Nephron progenitor cell (in vitro differentiated cells): Measurements from ENCODE around the gene CYB5D1.

ENCODE experiments used
- DNase-seq: peaks from one replicate; pipeline ENCODE4 v3.0.0; 2021
- H3K27ac Mint-ChIP-seq: 2 replicates; pipeline ENCODE4 v1.8.0; 2021; ENCODE audit warnings: mild to moderate bottlenecking, moderate library complexity, mixed read lengths
- H3K27me3 Mint-ChIP-seq: 2 replicates; pipeline ENCODE4 v1.8.0; 2021; ENCODE audit warnings: mild to moderate bottlenecking, low read depth, mixed read lengths; ENCODE audit not compliant: poor library complexity
- H3K36me3 Mint-ChIP-seq: 2 replicates; pipeline ENCODE4 v1.8.0; 2021; ENCODE audit warnings: low read depth, mixed read lengths
- H3K4me1 Mint-ChIP-seq: 2 replicates; pipeline ENCODE4 v1.8.0; 2021; ENCODE audit warnings: mixed read lengths
- H3K4me3 Mint-ChIP-seq: 2 replicates; pipeline ENCODE4 v1.8.0; 2021; ENCODE audit warnings: mild to moderate bottlenecking, moderate library complexity, mixed read lengths
- H3K9me3 Mint-ChIP-seq: 2 replicates; pipeline ENCODE4 v1.8.0; 2021; ENCODE audit warnings: mild to moderate bottlenecking, moderate library complexity, mixed read lengths
- TF ChIP-seq, protein P1 (sequence below): fragments of 200-600 bp; sonication (generic); IDR thresholded peaks from 2 replicates; pipeline ENCODE4 v1.5.0; 2021; ENCODE audit warnings: antibody characterized with exemption

CYB5D1 gene

DNA sequence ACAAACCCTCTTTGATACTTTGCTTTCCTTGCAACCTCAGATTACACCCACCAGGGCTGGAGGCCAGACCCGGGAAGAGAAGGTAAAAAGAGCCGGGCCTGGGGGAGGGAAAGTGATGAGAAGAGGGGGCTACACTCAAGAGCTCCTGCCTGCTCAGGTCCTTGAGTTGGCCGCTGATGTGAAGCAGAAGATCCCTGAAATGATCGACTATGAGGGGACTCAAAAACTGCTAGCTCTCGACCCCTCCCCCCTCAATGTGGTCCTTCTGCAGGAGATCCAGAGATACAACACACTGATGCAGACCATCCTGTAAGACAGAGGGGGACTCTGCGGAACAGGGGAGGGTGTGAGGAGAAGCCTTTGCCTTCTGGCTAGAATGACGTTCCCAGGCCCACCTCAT lies 26.6 kb upstream of the CYB5D1 start:
- Mint-ChIP-seq H3K27ac (no peak overlapping the region), H3K36me3 (no peaks in the 10 kb centered on the region), H3K4me3 (no peak overlapping the region), H3K4me1 (peaks cover 24% of the 10 kb centered on the region), H3K9me3 (no peaks in the 10 kb centered on the region), H3K27me3 (peaks cover 69% of the 10 kb centered on the region)
- TF ChIP-seq, protein P1, sequence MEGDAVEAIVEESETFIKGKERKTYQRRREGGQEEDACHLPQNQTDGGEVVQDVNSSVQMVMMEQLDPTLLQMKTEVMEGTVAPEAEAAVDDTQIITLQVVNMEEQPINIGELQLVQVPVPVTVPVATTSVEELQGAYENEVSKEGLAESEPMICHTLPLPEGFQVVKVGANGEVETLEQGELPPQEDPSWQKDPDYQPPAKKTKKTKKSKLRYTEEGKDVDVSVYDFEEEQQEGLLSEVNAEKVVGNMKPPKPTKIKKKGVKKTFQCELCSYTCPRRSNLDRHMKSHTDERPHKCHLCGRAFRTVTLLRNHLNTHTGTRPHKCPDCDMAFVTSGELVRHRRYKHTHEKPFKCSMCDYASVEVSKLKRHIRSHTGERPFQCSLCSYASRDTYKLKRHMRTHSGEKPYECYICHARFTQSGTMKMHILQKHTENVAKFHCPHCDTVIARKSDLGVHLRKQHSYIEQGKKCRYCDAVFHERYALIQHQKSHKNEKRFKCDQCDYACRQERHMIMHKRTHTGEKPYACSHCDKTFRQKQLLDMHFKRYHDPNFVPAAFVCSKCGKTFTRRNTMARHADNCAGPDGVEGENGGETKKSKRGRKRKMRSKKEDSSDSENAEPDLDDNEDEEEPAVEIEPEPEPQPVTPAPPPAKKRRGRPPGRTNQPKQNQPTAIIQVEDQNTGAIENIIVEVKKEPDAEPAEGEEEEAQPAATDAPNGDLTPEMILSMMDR = no peak
- no peak for DNase-seq

DNA sequence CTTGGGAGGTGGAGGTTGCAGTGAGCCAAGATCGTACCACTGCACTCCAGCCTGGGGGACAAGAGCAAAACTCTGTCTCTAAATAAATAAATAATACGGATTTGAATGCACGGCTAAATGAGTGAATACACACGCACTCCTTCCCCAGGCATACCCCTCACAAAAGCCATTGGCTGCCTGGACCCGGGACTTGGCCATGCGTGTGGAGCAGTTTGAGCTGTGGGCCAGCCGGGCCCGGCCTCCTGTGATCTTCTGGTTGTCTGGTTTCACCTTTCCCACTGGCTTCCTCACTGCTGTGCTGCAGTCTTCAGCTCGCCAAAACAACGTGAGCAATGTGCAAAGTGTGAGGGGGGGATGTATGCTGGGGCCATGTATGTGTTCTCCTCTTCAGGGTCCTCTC lies 25.4 kb upstream of the CYB5D1 start:
- no peaks in the 10 kb centered on the region for H3K9me3 Mint-ChIP-seq
- TF ChIP-seq, protein P1 = no peak
- no peak overlapping the region for H3K4me3 Mint-ChIP-seq
- H3K36me3 Mint-ChIP-seq = no peaks in the 10 kb centered on the region
- H3K4me1 Mint-ChIP-seq = peaks cover 27% of the 10 kb centered on the region
- no peak for DNase-seq
- H3K27ac Mint-ChIP-seq = no peak overlapping the region
- peaks cover 59% of the 10 kb centered on the region for H3K27me3 Mint-ChIP-seq

DNA sequence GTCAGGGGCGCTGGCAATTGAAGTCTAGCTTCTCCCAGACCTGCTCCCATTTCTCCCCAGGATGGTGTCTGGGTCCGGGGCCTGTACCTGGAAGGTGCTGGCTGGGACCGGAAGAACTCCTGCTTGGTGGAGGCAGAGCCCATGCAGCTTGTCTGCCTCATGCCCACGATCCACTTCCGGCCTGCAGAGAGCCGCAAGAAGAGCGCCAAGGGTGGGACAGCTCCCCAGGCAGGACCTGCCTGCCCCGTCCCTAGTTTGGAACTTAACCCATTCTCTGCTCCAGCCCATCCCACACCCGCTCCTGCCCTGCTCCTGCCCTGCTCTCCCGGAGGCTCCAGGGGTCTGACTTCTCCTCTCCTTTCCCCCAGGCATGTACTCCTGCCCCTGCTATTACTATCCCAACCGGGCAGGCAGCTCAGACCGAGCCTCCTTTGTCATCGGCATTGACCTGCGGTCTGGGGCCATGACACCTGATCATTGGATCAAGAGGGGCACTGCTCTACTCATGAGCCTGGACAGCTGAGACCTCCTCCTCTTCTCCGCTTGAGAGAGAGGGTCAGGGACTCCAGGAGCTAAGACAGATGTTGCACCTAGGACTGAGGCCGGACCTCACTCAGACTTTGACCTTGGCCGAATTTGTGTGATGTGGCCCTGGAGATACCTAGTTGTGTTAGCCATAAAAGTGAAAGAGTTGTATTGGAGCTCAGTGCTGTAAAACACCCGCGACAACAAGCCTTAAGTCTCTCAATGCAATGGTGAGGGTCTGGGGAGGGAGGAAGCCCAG lies 24.6 kb upstream of the CYB5D1 start:
- Mint-ChIP-seq H3K36me3 (no peaks in the 10 kb centered on the region), H3K4me1 (peaks cover 31% of the 10 kb centered on the region), H3K4me3 (peak overlapping the region; percentile 91), H3K27ac (no peak overlapping the region), H3K9me3 (no peaks in the 10 kb centered on the region), H3K27me3 (peaks cover 51% of the 10 kb centered on the region)
- DNase-seq = no peak
- TF ChIP-seq, protein P1 = no peak

GRCh38 chr17:7833795-7834541 lies 23.8 kb upstream of the CYB5D1 start, which contains the start of gene KDM6B:
KDM6B (plus strand) TSS chr17:7834217; CDS start chr17:7845555, 11,338 bp downstream.
- peak; percentile 94 for DNase-seq
- Mint-ChIP-seq H3K27ac (peak within 1 kb of the TSS; percentile 100), H3K27me3 (peaks cover 43% of the 10 kb centered on the region), H3K4me1 (peaks cover 38% of the 10 kb centered on the region), H3K4me3 (peak within 1 kb of the TSS; percentile 91), H3K9me3 (no peaks in the 10 kb centered on the region), H3K36me3 (no peaks in the 10 kb centered on the region)
- TF ChIP-seq, protein P1 = no peak

GRCh38 chr17:7834542-7834956 lies 23.3 kb upstream of the CYB5D1 start:
- H3K9me3 Mint-ChIP-seq = no peaks in the 10 kb centered on the region

More at GRCh38 chr17:7834542-7834956, 23.3 kb upstream of the CYB5D1 start:
- Mint-ChIP-seq H3K27ac (peak overlapping the region; percentile 100), H3K36me3 (no peaks in the 10 kb centered on the region), H3K4me1 (peaks cover 44% of the 10 kb centered on the region), H3K27me3 (peaks cover 37% of the 10 kb centered on the region), H3K4me3 (peak overlapping the region; percentile 91)
- DNase-seq = peak; percentile 58
- TF ChIP-seq, protein P1 = no peak
